Measurements from ENCODE around the gene RNF38.

Gene RNF38

DNA sequence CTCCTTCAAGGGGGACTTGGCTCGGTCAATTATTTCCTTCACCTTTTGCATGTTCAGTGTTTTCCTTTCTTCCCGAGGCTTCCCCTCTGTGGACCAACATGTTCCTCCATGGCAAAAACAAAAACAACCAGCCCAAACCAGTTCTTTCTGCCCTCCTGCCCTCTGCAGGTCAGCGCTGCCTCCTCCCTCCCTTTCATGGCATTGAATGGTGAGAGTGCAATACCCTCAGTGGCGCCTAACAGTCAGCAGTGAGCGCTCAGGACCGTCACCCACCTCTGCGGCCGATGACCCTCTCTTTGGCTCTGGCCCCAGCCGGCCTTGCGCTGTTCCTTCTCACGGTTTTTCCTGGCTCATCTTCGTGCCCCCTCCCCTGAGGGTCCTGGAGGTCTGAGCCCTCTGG, 107.4 kb downstream of the RNF38 start:
- no peak for DNase-seq (ENCODE audit: low read depth)

DNA sequence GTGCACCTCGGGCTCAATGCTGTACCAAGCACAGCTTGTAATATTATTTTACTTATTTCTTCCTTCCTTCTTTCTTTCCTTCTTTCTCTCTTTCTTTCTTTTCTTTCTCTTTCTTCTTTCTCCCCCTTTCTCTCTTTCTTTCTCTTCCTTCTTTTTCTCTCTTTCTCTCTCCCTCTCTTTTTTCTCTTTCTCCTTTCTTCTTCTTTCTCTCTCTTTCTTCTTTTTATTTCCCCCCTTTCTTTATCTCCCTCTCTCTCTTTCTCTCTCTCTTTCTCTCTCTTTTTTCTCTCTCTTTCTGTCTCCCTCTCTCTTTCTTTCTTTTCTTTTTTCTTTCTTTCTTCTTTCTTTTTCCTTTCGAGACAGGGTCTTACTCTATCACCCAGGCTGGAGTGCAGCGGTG, 109.1 kb downstream of the RNF38 start:
- DNase-seq (ENCODE audit: low read depth): no peak

DNA sequence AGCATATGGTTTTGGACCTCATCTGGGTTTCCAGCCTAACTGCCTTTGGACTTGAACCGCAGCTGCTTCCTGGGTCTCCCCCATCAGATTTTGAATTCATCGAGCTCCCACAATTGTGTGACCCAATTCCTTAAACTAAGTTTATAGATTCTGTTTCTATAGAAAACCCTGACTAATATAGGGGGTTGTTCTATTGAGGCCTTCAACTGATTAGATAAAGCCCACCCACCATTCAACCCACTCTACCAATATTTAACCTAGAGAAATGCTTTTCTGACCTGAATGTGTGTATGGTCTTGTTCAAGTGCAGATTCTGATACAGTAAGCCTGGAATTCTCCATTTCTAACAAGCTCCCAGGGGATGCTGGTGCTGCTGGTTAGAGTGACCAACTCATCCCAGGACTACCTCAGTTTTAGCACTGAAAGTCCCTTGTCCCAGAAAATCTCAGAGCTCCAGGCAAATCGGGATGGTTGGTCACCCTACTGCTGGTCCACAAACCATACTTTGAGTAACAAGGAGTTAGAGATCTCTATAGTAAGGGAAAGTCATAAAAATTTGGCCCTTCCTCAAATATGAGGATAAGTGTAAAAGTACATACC, 110.1 kb downstream of the RNF38 start:
- DNase-seq (ENCODE audit: low read depth): no peak

DNA sequence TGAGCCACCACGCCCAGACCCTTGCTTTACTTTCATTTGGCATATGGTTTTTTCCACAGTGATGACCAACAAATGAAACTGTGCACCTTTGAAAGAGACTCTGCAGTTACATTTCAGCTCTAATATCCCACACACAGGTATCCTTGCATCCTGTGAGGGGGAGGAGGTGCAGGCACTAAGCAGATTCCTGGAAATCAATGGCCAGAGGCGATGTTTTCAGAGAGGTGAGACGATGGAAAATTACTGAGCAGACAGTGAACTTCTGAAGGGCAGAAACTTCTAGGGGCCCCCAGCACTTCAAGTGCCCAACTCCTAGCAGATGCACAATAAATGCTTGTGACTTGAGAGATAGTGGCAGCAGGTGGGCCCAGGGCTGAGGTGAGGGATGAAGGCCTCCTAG, 112.0 kb downstream of the RNF38 start:
- no peak for DNase-seq (ENCODE audit: low read depth)

All from activated T-cell treated with anti-CD3 and anti-CD28 coated beads for 1 hour (primary cell).